ENCODE results near the gene EHF. TPM values are rescaled to one million over a fixed set of nuclear protein-coding genes. Genes with fewer than 3 reads are reported as not detected.
A peak's percentile ranks its signal among the peaks of the same experiment; 100 is the strongest.

The EHF gene
- total and polyA plus RNA-seq, 2 of the 13 experiments (the other 11 are each of a cell fraction or from before 2014, with no cell fraction given), result 0.04 to 0.46 TPM

GRCh38 chr11:34585304-34585734 is 35.6 kb upstream of the EHF start (continued):
- TF ChIP-seq TCF7L2 (IDR thresholded peaks at IDR 0.05; ENCODE audit: low read depth, low read length), result 0 out of 2 replicates have a peak, but pooled peaks have one; percentile 43
- no peak for TF ChIP-seq DNMT3B (CRISPR knock-in tag; conservative IDR thresholded peaks at IDR 0.05)
- peak in 1 of 2 experiments; percentile 48; a peak in 1 of 4 replicates for TF ChIP-seq EP300 (IDR thresholded peaks at IDR 0.05; ENCODE audit: low read depth in 2 of 2, low read length in 2 of 2)
- no peak for TF ChIP-seq EP300 (CRISPR knock-in tag; IDR thresholded peaks at IDR 0.05; ENCODE audit: borderline replicate concordance)
- TF ChIP-seq RBAK (CRISPR knock-in tag; IDR thresholded peaks at IDR 0.05), result no peak
- no peak for TF ChIP-seq GLI4 (CRISPR knock-in tag; IDR thresholded peaks at IDR 0.05; ENCODE audit: borderline replicate concordance)
- no peak for TF ChIP-seq ZMAT5 (CRISPR knock-in tag; IDR thresholded peaks at IDR 0.05; ENCODE audit: borderline replicate concordance, low read depth)
- no peak for TF ChIP-seq GMEB2 (CRISPR knock-in tag; IDR thresholded peaks at IDR 0.05; ENCODE audit: low read depth)
- TF ChIP-seq ZNF569 (CRISPR knock-in tag; IDR thresholded peaks at IDR 0.05; ENCODE audit: borderline replicate concordance), result no peak
- TF ChIP-seq MEIS1 (CRISPR knock-in tag; IDR thresholded peaks at IDR 0.05; ENCODE audit: borderline replicate concordance), result no peak
- TF ChIP-seq ELK4 (CRISPR knock-in tag; IDR thresholded peaks at IDR 0.05; ENCODE audit: borderline replicate concordance), result no peak
- TF ChIP-seq ZNF678 (CRISPR knock-in tag; IDR thresholded peaks at IDR 0.05), result no peak
- TF ChIP-seq SRY (CRISPR knock-in tag; IDR thresholded peaks at IDR 0.05), result no peak

Data from HepG2 (cell line).